Esophagus muscularis mucosa (tissue), 4 donors: ENCODE results near the gene MROH8. TPM values are rescaled to one million over a fixed set of nuclear protein-coding genes. Genes with fewer than 3 reads are reported as not detected.
"Not testable (repeated sequence)": the region's sequence is repeated elsewhere in the genome, so short reads cannot be mapped to it uniquely, and the experiment has no call there.

Source experiments
- DNase-seq: peaks from one replicate; pipeline ENCODE4 v3.0.0-alpha.2; 2017; ENCODE audit errors: extremely low spot score
- H3K27ac ChIP-seq, 4 donors: fragments of 200-600 bp; sonication (generic); replicated peaks in 1 of 4; 1 replicate in 3 of 4; 2 replicates in 1 of 4; pipeline ENCODE4 v1.5.1; 2016 to 2019; ENCODE audit warnings: mild to moderate bottlenecking in 1 of 4
- H3K27me3 ChIP-seq, 4 donors: fragments of 200-600 bp; sonication (generic); one replicate each; pipeline versions ENCODE4 v1.5.1 to v1.6.0; 2016 to 2019
- H3K36me3 ChIP-seq, 4 donors: fragments of 200-600 bp; sonication (generic); one replicate each; pipeline ENCODE4 v1.5.1; 2016 to 2019
- H3K4me1 ChIP-seq, 4 donors: fragments of 200-600 bp; sonication (generic); one replicate each; pipeline ENCODE4 v1.5.1; 2016 to 2019
- H3K4me3 ChIP-seq, 4 donors: fragments of 200-600 bp; sonication (generic); 1 replicate in 2 of 4; 2 replicates in 2 of 4; pipeline ENCODE4 v1.5.1; 2016 to 2019; ENCODE audit warnings: mild to moderate bottlenecking in 4 of 4, moderate library complexity in 1 of 4
- H3K9me3 ChIP-seq, 4 donors: fragments of 200-600 bp; sonication (generic); 1 replicate in 3 of 4; 2 replicates in 1 of 4; pipeline ENCODE4 v1.5.1; 2016 to 2019
- CTCF ChIP-seq, 3 experiments: fragments of 200-600 bp in 2 of 3; fragments of 450-650 bp in 1 of 3; sonication (generic) in 2 of 3; IDR thresholded peaks; one replicate each; pipeline ENCODE4 v1.5.1; 2017 to 2019; ENCODE audit warnings: antibody characterized with exemption in 3 of 3, mild to moderate bottlenecking in 2 of 3, moderate library complexity in 1 of 3
- EP300 ChIP-seq: sonication (generic); formaldehyde crosslinking; IDR thresholded peaks from one replicate; pipeline ENCODE4 v1.6.1; 2017; ENCODE audit warnings: antibody characterized with exemption
- POLR2A ChIP-seq: fragments of 450-650 bp; IDR thresholded peaks from one replicate; pipeline ENCODE4 v1.6.1; 2017; ENCODE audit warnings: antibody characterized with exemption, moderate library complexity, mild to moderate bottlenecking, low read depth
- POLR2AphosphoS5 ChIP-seq, 2 donors: sonication (generic); formaldehyde crosslinking; IDR thresholded peaks; one replicate each; pipeline ENCODE4 v1.6.1; 2017; ENCODE audit warnings: antibody characterized with exemption in 2 of 2
- WGBS: methylation state at CpG from one replicate; pipeline ENCODE4 v1.1.5; 2018; 5-methylcytosine and 5-hydroxymethylcytosine counted together
- intact Hi-C: fragments of 100-400 bp; cut with DNase I; formaldehyde crosslinking; loops from one replicate; pipeline ENCODE4 v1.15.1; 2023
- total RNA-seq, 4 donors: library from RNA; depleted of rRNA; stranded (reverse); fragments of >200 nt; gene quantifications; one replicate each; pipeline versions ENCODE4 v1.1.0 to v1.2.1, GENCODE V29; 2016

Gene MROH8
- total RNA-seq, 4 donors from 2014 or later = 2.7 to 6.2 (median 3.0) TPM

GRCh38 chr20:37077009-37077408 lies 102.3 kb downstream of the MROH8 start:
- Histone ChIP-seq H3K4me3 (no peak overlapping the region), H3K27me3 (no peaks in the 10 kb centered on the region), H3K9me3 (no peaks in the 10 kb centered on the region), H3K36me3 (peaks cover 0 to 4% (median 1%) of the 10 kb centered on the region in 4 donors), H3K27ac (no peak overlapping the region), H3K4me1 (peaks cover 0 to 7% (median 2%) of the 10 kb centered on the region in 4 donors)
- DNase-seq = no peak
- intact Hi-C loops = no loop called here
- TF ChIP-seq POLR2AphosphoS5 (IDR thresholded peaks at IDR 0.05) (no peak), EP300 (no peak), CTCF (IDR thresholded peaks at IDR 0.05) (no peak), POLR2A (no peak)
- WGBS = 96% methylated on average over 8 of the region's 8 CpGs

- intact Hi-C loops = no loop called here
- 78% methylated on average over 3 of the region's 3 CpGs for WGBS
- Histone ChIP-seq H3K27ac (no peak overlapping the region), H3K36me3 (peaks cover 0 to 4% (median 0%) of the 10 kb centered on the region in 4 donors), H3K9me3 (no peaks in the 10 kb centered on the region), H3K27me3 (no peaks in the 10 kb centered on the region), H3K4me3 (no peak overlapping the region), H3K4me1 (peaks cover 0 to 7% (median 2%) of the 10 kb centered on the region in 4 donors)
- TF ChIP-seq EP300 (no peak), CTCF (IDR thresholded peaks at IDR 0.05) (no peak), POLR2AphosphoS5 (IDR thresholded peaks at IDR 0.05) (no peak), POLR2A (no peak)
- DNase-seq = no peak
Measured at GRCh38 chr20:37075932-37076685, 103.2 kb downstream of the MROH8 start.

- H3K4me1 ChIP-seq = peaks cover 0 to 7% (median 2%) of the 10 kb centered on the region in 4 donors
- no peaks in the 10 kb centered on the region for H3K27me3 ChIP-seq
- no peaks in the 10 kb centered on the region for H3K36me3 ChIP-seq
- no peak overlapping the region for H3K27ac ChIP-seq
- WGBS = 97% methylated on average over 17 of the region's 17 CpGs
- DNase-seq = no peak
- intact Hi-C loops = no loop called here
- TF ChIP-seq CTCF (IDR thresholded peaks at IDR 0.05) = no peak
- no peak for TF ChIP-seq POLR2AphosphoS5 (IDR thresholded peaks at IDR 0.05)
- no peak for TF ChIP-seq EP300
- no peak for TF ChIP-seq POLR2A
- no peaks in the 10 kb centered on the region for H3K9me3 ChIP-seq
- no peak overlapping the region for H3K4me3 ChIP-seq
Measured at GRCh38 chr20:37072293-37073196, 106.8 kb downstream of the MROH8 start.

GRCh38 chr20:37071481-37071911 lies 107.9 kb downstream of the MROH8 start:
- Histone ChIP-seq H3K4me3 (no peak overlapping the region), H3K9me3 (no peaks in the 10 kb centered on the region), H3K36me3 (peaks cover 0 to 5% (median 1%) of the 10 kb centered on the region in 4 donors), H3K4me1 (peaks cover 0 to 14% (median 2%) of the 10 kb centered on the region in 4 donors), H3K27ac (no peak overlapping the region), H3K27me3 (no peaks in the 10 kb centered on the region)
- intact Hi-C loops = no loop called here
- no peak for DNase-seq
- TF ChIP-seq EP300 (no peak), POLR2AphosphoS5 (IDR thresholded peaks at IDR 0.05) (no peak), POLR2A (no peak), CTCF (IDR thresholded peaks at IDR 0.05) (no peak)
- WGBS = 85% methylated on average over 4 of the region's 4 CpGs

- H3K27me3 ChIP-seq, H3K4me3 ChIP-seq, intact Hi-C loops, DNase-seq, H3K27ac ChIP-seq, H3K9me3 ChIP-seq, H3K4me1 ChIP-seq: not testable (repeated sequence)
- peaks cover 0 to 22% (median 9%) of the 10 kb centered on the region in 4 donors for H3K36me3 ChIP-seq
- WGBS = 100% methylated on average over 5 of the region's 25 CpGs
Measured at GRCh38 chr20:37069563-37069962, 109.8 kb downstream of the MROH8 start.
